Hypothalamus (tissue), 51 donors: ENCODE measurements around the gene TMPRSS9.

Experiments used
- DNase-seq, 51 donors: peaks; one replicate each; lab custom pipeline; 2025; lab: John Stamatoyannopoulos, UW

Gene TMPRSS9

GRCh38 chr19:2356036-2356646 lies 3.9 kb upstream of the TMPRSS9 start:
- DNase-seq, result no peak

GRCh38 chr19:2357279-2358206 lies 2.5 kb upstream of the TMPRSS9 start:
- DNase-seq, result no peak

GRCh38 chr19:2358548-2359173 lies 1.4 kb upstream of the TMPRSS9 start:
- no peak for DNase-seq

GRCh38 chr19:2360833-2361232 lies 768 bp downstream of the TMPRSS9 start:
- DNase-seq, result no peak

- no peak for DNase-seq
These were observed 1.4 kb downstream of the TMPRSS9 start for GRCh38 chr19:2361246-2362045.

- no peak for DNase-seq
These were observed 2.2 kb downstream of the TMPRSS9 start for GRCh38 chr19:2362046-2362969.

GRCh38 chr19:2362970-2363300 lies 2.9 kb downstream of the TMPRSS9 start:
- no peak for DNase-seq

- no peak for DNase-seq
These were observed 3.4 kb downstream of the TMPRSS9 start for GRCh38 chr19:2363419-2363818.

- DNase-seq, result no peak
These were observed 5.3 kb downstream of the TMPRSS9 start for GRCh38 chr19:2365201-2365970.

GRCh38 chr19:2371656-2372055 lies 11.6 kb downstream of the TMPRSS9 start:
- no peak for DNase-seq

- DNase-seq, result no peak
These were observed 12.1 kb downstream of the TMPRSS9 start for GRCh38 chr19:2372076-2372612.

GRCh38 chr19:2374808-2375207 lies 14.7 kb downstream of the TMPRSS9 start:
- no peak for DNase-seq

GRCh38 chr19:2375353-2376121 lies 15.5 kb downstream of the TMPRSS9 start:
- no peak for DNase-seq

GRCh38 chr19:2376784-2377519 lies 16.9 kb downstream of the TMPRSS9 start:
- no peak for DNase-seq

GRCh38 chr19:2380567-2380966 lies 20.5 kb downstream of the TMPRSS9 start:
- DNase-seq, result no peak

- peak in 50 of 51 donors; percentile 3 to 95 (median 67) for DNase-seq
These were observed 21.2 kb downstream of the TMPRSS9 start for GRCh38 chr19:2381148-2381820.
